Measurements from ENCODE around the gene HOPX. TPM values are rescaled to one million over a fixed set of nuclear protein-coding genes. Genes with fewer than 3 reads are reported as not detected.
"Not testable (repeated sequence)": the region's sequence is repeated elsewhere in the genome, so short reads cannot be mapped to it uniquely, and the experiment has no call there.

The HOPX gene
- total RNA-seq, 1 experiment from 2014 or later, result not detected

DNA sequence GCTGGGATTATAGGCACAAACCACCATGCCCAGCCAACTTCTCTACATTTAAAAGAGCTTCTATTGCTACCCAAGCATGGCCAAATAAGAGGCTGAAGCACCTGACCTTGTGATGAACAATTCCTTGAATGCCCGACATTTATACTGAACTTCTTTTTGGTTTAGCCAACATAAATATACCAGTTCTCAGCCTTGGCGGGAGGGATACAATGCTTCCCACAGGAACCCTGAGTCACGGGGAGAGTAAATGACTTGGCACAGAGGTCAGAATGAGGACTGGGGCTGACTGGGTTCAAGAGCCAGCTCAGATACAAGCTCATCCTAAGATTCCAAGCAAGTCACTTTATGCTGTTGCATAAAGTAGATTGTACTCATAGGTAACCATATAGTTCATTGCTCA lies 6.1 kb downstream of the HOPX start:
- no peak for DNase-seq
- Histone ChIP-seq H3K36me3 (replicated peaks; ENCODE audit: control insufficient read depth, insufficient read depth, low read length) (no peaks in the 10 kb centered on the region), H3K27me3 (ENCODE audit: control insufficient read depth, insufficient read depth, low read length) (no peaks in the 10 kb centered on the region), H3K4me3 (ENCODE audit: insufficient read depth, low read depth, low read length) (no peak overlapping the region)

DNA sequence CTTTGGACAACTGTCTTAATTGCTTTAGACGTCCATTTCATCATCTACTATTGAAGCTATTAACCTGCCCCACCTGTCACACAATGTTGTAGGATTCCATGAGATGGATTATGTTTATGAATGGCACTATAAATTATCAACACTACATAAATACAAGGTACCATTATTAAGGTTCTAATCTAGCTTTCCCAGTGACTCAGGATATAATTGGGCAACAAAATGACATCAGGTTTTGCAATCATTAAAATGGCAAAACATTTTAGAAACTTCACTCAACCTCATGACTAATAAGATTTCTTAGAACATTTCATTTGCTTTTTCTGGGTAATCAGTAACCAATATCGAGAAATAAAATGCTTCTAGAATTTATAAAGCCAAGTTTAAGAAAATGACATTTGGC lies 9.2 kb downstream of the HOPX start:
- H3K27me3 ChIP-seq (ENCODE audit: control insufficient read depth, insufficient read depth, low read length), result no peaks in the 10 kb centered on the region; the same call in 1 of the 2 replicates
- DNase-seq, result no peak
- H3K36me3 ChIP-seq (replicated peaks; ENCODE audit: control insufficient read depth, insufficient read depth, low read length), result no peaks in the 10 kb centered on the region
- no peak overlapping the region for H3K4me3 ChIP-seq (ENCODE audit: insufficient read depth, low read depth, low read length)

DNA sequence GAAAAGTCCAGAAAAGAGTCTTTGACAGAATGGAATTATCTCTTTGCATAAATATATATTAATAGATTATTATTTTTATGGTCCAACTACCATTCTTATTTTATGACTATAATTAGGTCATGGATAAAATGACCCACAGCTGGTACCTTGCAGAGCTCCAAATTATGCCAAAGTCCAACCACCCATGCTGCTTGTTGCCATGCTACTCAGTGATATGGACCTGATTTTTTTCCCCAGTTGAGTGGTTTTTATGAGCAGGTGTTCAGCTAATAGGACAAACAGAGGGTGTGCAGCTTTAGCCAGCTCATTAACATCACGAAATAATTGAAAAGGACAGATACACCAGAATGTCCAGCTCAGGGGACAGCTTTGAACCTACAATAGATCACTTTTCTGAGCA lies 9.7 kb downstream of the HOPX start:
- DNase-seq, result no peak
- Histone ChIP-seq H3K27me3 (ENCODE audit: control insufficient read depth, insufficient read depth, low read length) (peaks cover under 1% of the 10 kb centered on the region; the same call in 1 of the 2 replicates), H3K36me3 (replicated peaks; ENCODE audit: control insufficient read depth, insufficient read depth, low read length) (no peaks in the 10 kb centered on the region), H3K4me3 (ENCODE audit: insufficient read depth, low read depth, low read length) (no peak overlapping the region)

DNA sequence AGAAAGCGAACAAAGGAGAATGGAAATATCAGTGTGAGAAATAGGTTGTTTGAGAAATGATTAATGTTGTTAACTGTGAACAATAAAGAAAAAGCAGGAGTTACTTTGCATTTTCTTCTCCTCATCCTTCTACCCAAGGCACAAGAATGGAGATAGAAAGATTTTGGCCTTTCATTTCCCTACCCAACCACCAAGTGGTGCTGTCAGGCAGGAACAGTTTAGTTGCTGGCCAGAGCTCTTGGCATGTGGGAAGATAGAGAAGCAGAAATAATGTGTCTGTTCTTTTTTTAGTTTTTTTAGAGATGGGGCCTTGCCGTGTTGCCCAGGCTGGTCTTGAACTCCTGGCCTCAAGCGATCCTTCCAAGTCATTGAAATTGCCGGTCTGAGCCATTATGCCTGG lies 12.8 kb downstream of the HOPX start:
- no peaks in the 10 kb centered on the region for H3K36me3 ChIP-seq (replicated peaks; ENCODE audit: control insufficient read depth, insufficient read depth, low read length)
- no peak overlapping the region for H3K4me3 ChIP-seq (ENCODE audit: insufficient read depth, low read depth, low read length)
- H3K27me3 ChIP-seq (ENCODE audit: control insufficient read depth, insufficient read depth, low read length), result peaks cover 5% of the 10 kb centered on the region
- peak; percentile 55 for DNase-seq

DNA sequence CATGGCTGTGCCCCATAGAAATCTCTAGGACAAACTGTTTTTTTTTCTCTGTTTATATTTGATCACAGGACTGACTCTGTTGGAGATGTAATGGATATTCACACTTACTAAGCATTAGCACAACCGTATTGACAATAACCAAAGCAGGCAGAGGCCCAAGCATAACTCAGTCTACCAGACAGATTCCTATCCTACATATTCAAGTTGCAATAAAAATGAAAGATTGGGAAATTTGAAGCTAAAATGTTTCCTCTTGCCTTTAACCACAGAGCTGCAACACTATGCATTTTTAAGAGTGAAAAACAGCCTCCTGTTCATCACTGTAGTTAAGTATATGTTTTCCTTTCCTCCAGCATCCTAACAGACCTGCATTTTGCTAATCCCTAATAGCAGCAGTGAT lies 13.7 kb downstream of the HOPX start:
- not testable (repeated sequence) for H3K27me3 ChIP-seq (ENCODE audit: control insufficient read depth, insufficient read depth, low read length); H3K36me3 ChIP-seq (replicated peaks; ENCODE audit: control insufficient read depth, insufficient read depth, low read length); DNase-seq; H3K4me3 ChIP-seq (ENCODE audit: insufficient read depth, low read depth, low read length)

DNA sequence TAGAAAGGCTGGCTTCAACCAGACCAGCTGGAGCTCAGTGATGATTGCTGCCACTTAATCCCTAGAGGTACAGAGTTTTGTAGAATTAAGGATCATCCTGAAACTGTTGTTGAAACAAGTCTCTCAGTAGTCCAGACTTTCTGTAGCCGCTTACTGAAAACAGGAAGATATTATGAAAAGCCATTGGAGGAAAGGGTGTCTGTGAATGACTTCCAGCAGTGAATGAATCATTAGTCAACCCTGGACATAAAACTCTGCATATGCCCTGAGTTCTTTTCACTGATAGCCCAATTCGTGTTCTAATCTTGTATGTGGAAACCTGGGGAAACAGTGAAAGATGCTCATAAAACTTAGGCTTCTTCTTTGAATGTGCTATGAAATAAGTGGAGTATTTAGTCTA lies 14.8 kb downstream of the HOPX start:
- no peak overlapping the region for H3K4me3 ChIP-seq (ENCODE audit: insufficient read depth, low read depth, low read length)
- H3K36me3 ChIP-seq (replicated peaks; ENCODE audit: control insufficient read depth, insufficient read depth, low read length), result no peaks in the 10 kb centered on the region
- no peak for DNase-seq
- H3K27me3 ChIP-seq (ENCODE audit: control insufficient read depth, insufficient read depth, low read length), result peaks cover 5% of the 10 kb centered on the region

DNA sequence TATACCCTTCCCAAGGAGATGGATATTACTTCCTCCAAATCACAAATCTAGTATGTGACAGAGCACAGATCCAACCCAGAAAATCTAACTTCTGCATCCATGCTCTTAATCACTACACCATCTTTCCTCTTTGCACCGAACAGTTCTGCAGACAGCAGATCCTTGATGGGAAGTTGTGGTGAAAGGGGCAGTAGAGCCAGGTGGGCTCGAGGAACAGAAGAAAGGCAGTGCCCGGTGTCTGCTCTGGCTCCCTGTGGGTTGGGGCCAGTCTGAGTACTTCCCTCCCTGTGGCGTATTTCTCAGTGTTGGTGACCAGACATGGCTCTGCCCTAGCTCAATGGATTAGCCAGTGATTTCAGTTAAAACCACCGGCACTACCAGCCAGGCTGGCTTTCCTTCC lies 15.3 kb downstream of the HOPX start:
- Histone ChIP-seq H3K27me3 (ENCODE audit: control insufficient read depth, insufficient read depth, low read length) (peaks cover 5% of the 10 kb centered on the region), H3K36me3 (replicated peaks; ENCODE audit: control insufficient read depth, insufficient read depth, low read length) (no peaks in the 10 kb centered on the region), H3K4me3 (ENCODE audit: insufficient read depth, low read depth, low read length) (no peak overlapping the region)
- no peak for DNase-seq

DNA sequence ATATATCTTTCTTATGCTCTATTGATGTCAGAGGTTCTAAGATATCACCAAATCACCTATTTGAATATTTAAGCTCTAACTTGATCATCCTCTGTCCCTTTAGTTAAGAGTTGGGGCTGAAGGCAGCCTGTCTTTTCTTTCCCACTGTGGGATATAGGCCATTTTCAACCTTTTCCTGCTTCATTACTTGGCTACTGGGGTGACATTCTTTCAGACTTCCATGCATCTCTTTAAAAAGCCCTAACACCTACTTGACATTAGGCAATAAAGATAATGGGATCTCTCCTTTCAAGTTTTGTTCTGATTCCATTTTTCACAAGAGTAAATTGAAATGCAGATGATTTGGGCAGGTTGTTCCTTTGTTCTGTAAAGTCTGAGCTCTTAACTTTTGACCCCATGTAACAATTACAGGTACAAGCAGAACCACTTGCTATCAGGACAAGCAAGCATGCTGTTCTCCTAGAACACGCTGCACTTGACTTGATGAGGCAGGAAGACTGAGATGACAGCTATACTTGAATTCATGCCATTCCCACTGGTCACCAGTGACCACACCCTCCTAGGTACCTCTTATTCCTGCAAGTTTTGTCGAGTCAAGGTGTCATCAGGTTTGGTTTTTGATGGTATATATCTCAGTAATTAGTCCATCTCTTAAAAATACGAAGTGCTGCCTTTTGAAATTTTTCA lies 18.2 kb downstream of the HOPX start:
- Histone ChIP-seq H3K4me3 (ENCODE audit: insufficient read depth, low read depth, low read length) (no peak overlapping the region), H3K36me3 (replicated peaks; ENCODE audit: control insufficient read depth, insufficient read depth, low read length) (no peaks in the 10 kb centered on the region), H3K27me3 (ENCODE audit: control insufficient read depth, insufficient read depth, low read length) (peaks cover 23% of the 10 kb centered on the region)
- no peak for DNase-seq

DNA sequence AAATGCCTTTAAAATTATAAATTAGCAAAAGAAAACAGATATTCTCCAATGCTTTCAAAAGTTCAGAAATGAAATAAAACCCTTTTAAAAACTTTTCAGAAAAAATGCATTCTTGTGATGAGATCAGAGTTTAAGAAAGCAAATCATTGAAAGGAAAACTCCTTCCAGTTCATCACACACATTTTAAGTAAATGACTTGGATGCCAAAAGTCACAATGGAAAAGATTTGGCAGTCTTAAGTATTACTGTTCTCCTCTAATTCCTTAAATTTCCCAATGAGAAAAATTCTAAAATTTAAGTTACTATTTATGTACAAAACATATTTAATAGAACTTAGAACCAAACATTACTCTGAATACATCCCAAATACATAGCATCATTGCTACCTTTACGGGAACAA lies 21.1 kb downstream of the HOPX start:
- H3K27me3 ChIP-seq (ENCODE audit: control insufficient read depth, insufficient read depth, low read length), result peaks cover 48% of the 10 kb centered on the region
- H3K36me3 ChIP-seq (replicated peaks; ENCODE audit: control insufficient read depth, insufficient read depth, low read length), result no peaks in the 10 kb centered on the region
- H3K4me3 ChIP-seq (ENCODE audit: insufficient read depth, low read depth, low read length), result no peak overlapping the region
- no peak for DNase-seq

DNA sequence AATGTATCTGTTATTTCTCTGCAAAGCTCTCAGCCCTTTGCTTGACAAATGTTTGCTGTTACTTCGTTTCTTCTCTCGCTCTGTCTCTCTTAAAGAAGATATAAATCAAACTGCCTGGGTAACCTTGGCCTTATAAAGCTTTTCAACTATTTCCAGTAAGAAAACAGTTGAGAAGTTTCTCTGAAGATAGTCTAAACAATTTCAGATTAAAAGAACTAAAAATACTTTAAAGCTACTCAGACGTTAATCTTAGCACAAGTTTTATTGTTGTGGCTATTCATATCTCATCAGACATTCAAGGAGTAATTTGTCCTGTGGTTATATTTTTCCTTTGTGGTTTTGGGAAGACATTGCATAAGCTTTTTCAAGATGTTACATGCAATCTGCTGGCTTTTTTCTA lies 22.6 kb downstream of the HOPX start:
- DNase-seq, result no peak
- H3K4me3 ChIP-seq (ENCODE audit: insufficient read depth, low read depth, low read length), result no peak overlapping the region
- peaks cover 62% of the 10 kb centered on the region for H3K27me3 ChIP-seq (ENCODE audit: control insufficient read depth, insufficient read depth, low read length)
- H3K36me3 ChIP-seq (replicated peaks; ENCODE audit: control insufficient read depth, insufficient read depth, low read length), result no peaks in the 10 kb centered on the region

DNA sequence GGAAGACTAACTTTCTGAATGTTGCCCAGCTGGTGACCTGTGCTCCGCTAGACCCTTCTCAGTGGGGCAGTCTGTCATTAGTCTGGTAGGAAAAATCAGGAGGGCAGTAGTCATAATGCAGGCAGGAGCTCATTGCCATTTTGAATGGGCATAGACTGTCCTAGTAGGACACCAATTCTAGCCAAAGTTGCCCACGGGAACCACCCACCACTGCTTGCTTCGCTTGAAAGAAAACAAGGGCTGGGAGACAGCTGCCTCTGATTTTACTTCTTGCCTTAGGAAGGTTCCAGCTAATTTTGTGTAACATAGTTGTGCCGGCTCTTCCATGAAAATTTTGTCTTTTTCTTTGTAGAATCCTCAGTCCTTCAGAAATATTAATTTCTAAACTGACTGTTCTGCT lies 23.3 kb downstream of the HOPX start:
- peaks cover 66% of the 10 kb centered on the region for H3K27me3 ChIP-seq (ENCODE audit: control insufficient read depth, insufficient read depth, low read length)
- no peaks in the 10 kb centered on the region for H3K36me3 ChIP-seq (replicated peaks; ENCODE audit: control insufficient read depth, insufficient read depth, low read length)
- H3K4me3 ChIP-seq (ENCODE audit: insufficient read depth, low read depth, low read length), result no peak overlapping the region
- DNase-seq, result no peak

DNA sequence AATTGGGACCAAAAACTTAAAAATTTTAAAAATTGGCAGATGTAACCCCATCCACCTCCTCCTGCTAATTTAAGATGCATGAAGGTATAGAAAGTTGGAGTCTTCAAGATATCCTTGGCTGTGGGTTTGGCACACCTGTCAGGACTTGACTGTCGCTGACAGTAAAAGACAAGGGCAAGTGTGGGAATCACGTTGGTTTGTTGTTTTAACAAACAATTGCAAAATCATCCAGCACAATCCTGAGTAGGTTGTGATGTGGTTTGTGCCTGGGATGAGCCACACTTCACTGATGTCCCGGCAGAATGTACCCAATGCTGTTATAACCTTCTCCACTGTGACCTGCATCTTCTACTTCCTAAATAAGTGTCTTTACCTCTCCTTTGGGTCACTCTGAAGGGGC lies 24.0 kb downstream of the HOPX start:
- Histone ChIP-seq H3K27me3 (ENCODE audit: control insufficient read depth, insufficient read depth, low read length) (peaks cover 67% of the 10 kb centered on the region), H3K36me3 (replicated peaks; ENCODE audit: control insufficient read depth, insufficient read depth, low read length) (no peaks in the 10 kb centered on the region), H3K4me3 (ENCODE audit: insufficient read depth, low read depth, low read length) (no peak overlapping the region)
- DNase-seq, result no peak

DNA sequence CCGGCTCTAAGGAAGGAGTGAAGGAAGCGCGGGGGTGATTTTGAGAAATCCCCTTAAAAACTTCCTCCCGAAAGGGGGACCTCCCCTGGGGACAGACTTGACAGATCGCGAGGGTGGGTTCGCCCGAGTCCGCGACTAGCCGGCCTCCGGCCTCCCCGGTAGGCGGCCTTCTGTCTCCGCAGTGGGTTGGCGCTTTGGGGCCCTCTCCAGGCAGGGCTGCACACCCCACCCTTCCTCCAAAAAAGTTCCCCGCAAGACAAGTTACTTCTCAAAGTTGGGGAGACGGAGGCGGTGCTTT lies 24.8 kb downstream of the HOPX start:
- Histone ChIP-seq H3K36me3 (replicated peaks; ENCODE audit: control insufficient read depth, insufficient read depth, low read length) (no peaks in the 10 kb centered on the region), H3K27me3 (ENCODE audit: control insufficient read depth, insufficient read depth, low read length) (peaks cover 69% of the 10 kb centered on the region), H3K4me3 (ENCODE audit: insufficient read depth, low read depth, low read length) (peak overlapping the region; percentile 46; the same call in 1 of the 2 replicates)
- DNase-seq, result no peak

DNA sequence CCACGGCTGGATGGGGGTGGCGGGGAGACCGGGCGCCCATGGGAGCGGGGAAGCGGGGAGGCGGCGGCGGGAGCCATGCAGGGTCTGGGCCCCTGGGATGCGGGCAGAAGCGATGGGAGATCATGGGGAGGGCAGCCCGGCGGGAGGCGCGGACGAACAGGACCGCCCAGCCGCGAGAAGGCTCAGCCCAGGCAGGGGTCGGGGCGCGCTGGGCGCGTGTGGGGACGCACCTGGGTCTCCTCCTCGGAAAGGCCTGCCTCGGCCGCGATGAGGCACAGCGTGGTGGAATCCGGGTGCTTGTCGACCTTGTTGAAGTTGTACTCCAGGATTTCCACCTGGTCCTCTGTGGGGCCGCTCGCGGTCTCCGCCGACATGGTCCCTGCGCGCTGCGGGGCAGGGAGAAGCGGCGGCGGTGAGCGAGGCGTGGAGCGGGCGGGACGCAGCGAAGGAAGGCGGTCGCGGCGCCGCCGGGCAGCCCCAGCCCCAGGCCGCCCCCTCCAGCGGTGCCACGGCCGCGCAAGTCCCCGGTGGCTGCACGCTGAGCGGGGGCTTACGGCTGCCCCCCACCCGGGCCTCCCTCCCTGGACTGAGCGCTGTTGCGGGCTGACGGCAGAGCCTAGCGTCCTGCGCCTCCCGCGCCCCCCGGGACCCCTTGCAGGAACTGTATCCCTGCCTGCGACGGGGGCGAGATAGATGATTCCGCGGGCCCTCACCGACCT lies 25.3 kb downstream of the HOPX start:
- H3K36me3 ChIP-seq (replicated peaks; ENCODE audit: control insufficient read depth, insufficient read depth, low read length), result no peaks in the 10 kb centered on the region
- peak overlapping the region; percentile 46 for H3K4me3 ChIP-seq (ENCODE audit: insufficient read depth, low read depth, low read length)
- peak; percentile 73 for DNase-seq
- peaks cover 69% of the 10 kb centered on the region for H3K27me3 ChIP-seq (ENCODE audit: control insufficient read depth, insufficient read depth, low read length)

DNA sequence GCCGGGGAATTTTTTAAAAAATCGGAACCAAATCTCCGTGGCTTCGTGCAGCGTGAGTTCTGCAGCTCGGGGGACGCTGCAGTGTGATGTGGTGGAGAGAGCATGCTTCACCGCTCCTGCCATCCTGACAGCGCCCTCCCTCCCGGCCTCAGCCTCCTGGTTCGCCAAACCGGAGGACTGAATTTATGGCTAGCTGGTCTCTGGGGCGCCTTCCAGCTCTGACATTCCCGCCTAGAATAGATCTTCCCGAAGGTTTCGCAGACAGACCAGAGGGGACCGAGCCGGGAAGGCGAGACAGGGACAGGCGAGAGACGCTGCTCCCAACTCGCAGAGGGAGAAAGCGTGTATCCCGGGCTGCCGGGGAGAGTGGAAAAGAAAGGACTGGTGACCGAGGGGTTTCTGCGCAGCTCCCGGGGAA lies 25.9 kb downstream of the HOPX start:
- Histone ChIP-seq H3K27me3 (ENCODE audit: control insufficient read depth, insufficient read depth, low read length) (peaks cover 69% of the 10 kb centered on the region), H3K4me3 (ENCODE audit: insufficient read depth, low read depth, low read length) (peak overlapping the region; percentile 46), H3K36me3 (replicated peaks; ENCODE audit: control insufficient read depth, insufficient read depth, low read length) (no peaks in the 10 kb centered on the region)
- DNase-seq, result peak; percentile 75

Measured in H7 (cell line).